ENCODE data around the gene SRMS. TPM values are rescaled to one million over a fixed set of nuclear protein-coding genes. Genes with fewer than 3 reads are reported as not detected.

SRMS gene
- polyA plus RNA-seq, 6 donors from 2014 or later, result not detected

DNA sequence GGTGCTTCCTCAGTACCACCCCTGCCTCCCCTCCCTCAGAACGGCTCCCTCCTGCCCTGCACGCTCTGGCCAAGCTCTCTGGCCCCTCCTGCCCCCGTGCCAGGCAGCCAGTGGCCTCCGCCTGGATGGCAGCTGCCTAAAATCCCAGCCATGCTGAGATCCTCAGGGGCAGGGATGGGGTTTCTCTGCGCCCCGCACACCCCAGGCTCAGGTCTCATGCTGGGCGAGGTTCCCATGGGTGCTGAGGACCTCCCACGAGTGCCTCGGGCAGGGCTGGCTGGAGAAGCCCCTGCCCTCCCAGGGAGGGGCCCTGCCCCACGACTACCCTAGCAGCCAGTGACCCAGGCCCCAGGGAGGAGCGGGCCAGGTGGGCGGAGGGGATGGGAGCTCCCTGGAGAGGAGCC, 13.1 kb downstream of the SRMS start:
- Mint-ChIP-seq H3K4me1 (peaks cover 9 to 26% (median 21%) of the 10 kb centered on the region in 3 donors), H3K9me3 (peaks cover 0 to 2% (median 0%) of the 10 kb centered on the region in 7 donors), H3K36me3 (no peaks in the 10 kb centered on the region), H3K4me3 (peak overlapping the region in 2 of 8 donors; percentile 22 to 63), H3K27me3 (peaks cover 0 to 7% (median 0%) of the 10 kb centered on the region in 3 donors), H3K27ac (no peak overlapping the region)
- ATAC-seq (ENCODE audit: low read depth in 2 of 2) (no peak), DNase-seq (no peak)

- H3K36me3 Mint-ChIP-seq, result no peaks in the 10 kb centered on the region
- DNase-seq (no peak), ATAC-seq (ENCODE audit: low read depth in 2 of 2) (no peak)
- peaks cover 0 to 2% (median 0%) of the 10 kb centered on the region in 7 donors for H3K9me3 Mint-ChIP-seq
- peaks cover 9 to 21% (median 21%) of the 10 kb centered on the region in 3 donors for H3K4me1 Mint-ChIP-seq
- peaks cover 0 to 7% (median 0%) of the 10 kb centered on the region in 3 donors for H3K27me3 Mint-ChIP-seq
- H3K4me3 Mint-ChIP-seq, result peak overlapping the region in 1 of 8 donors; percentile 63
- peak overlapping the region in 1 of 6 donors; percentile 51 for H3K27ac Mint-ChIP-seq
Observed at GRCh38 chr20:63533871-63534393, 13.6 kb downstream of the SRMS start.

GRCh38 chr20:63533388-63533787, 14.2 kb downstream of the SRMS start:
- no peak overlapping the region for H3K4me3 Mint-ChIP-seq
- ATAC-seq (ENCODE audit: low read depth in 2 of 2), result no peak
- peaks cover 0 to 7% (median 0%) of the 10 kb centered on the region in 3 donors for H3K27me3 Mint-ChIP-seq
- H3K36me3 Mint-ChIP-seq, result no peaks in the 10 kb centered on the region
- peaks cover 9 to 21% (median 20%) of the 10 kb centered on the region in 3 donors for H3K4me1 Mint-ChIP-seq
- H3K27ac Mint-ChIP-seq, result peak overlapping the region in 2 of 6 donors; percentile 22 to 79
- H3K9me3 Mint-ChIP-seq, result peaks cover 0 to 2% (median 0%) of the 10 kb centered on the region in 7 donors
- DNase-seq, result no peak

DNA sequence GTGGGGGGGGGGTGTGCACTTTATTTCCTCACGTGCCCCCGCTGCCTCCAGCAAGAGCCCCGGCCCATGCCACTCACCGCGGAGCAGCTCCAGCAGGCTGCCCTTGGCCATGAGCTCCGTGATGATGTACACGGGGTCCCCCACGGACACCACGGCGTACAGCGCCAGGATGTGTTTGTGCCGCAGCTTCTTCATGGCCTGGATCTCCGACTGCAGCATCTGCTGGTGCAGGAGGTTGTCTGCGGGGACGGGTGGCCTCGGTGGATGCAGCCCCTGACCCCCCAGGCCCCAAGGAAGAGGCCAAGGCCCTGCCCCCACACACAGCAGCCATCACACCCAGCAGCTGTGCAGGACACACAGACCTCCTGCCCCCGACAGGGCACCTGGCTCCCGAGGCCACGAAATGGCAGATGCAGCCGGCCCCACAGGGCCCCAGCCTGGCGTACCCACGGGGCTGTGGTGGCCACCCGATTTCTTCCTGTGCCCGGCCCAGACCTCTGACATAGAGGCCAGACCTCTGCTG, 15.0 kb downstream of the SRMS start:
- Mint-ChIP-seq H3K27me3 (peaks cover 0 to 7% (median 0%) of the 10 kb centered on the region in 3 donors), H3K9me3 (peaks cover 0 to 2% (median 0%) of the 10 kb centered on the region in 7 donors), H3K4me1 (peaks cover 7 to 18% (median 14%) of the 10 kb centered on the region in 3 donors), H3K36me3 (no peaks in the 10 kb centered on the region), H3K4me3 (peak overlapping the region in 1 of 8 donors; percentile 2), H3K27ac (peak overlapping the region in 3 of 6 donors; percentile 9 to 39 (median 32))
- DNase-seq, result no peak
- no peak for ATAC-seq (ENCODE audit: low read depth in 2 of 2)

GRCh38 chr20:63531686-63532448, 15.7 kb downstream of the SRMS start:
- DNase-seq (no peak), ATAC-seq (ENCODE audit: low read depth in 2 of 2) (no peak)
- Mint-ChIP-seq H3K27ac (peak overlapping the region in 4 of 6 donors; percentile 2 to 92 (median 33)), H3K4me1 (peaks cover 10 to 17% (median 13%) of the 10 kb centered on the region in 3 donors), H3K9me3 (peaks cover 0 to 2% (median 0%) of the 10 kb centered on the region in 7 donors), H3K27me3 (peaks cover 0 to 7% (median 0%) of the 10 kb centered on the region in 3 donors), H3K4me3 (peak overlapping the region in 1 of 8 donors; percentile 2), H3K36me3 (no peaks in the 10 kb centered on the region)

- peaks cover 9 to 15% (median 13%) of the 10 kb centered on the region in 3 donors for H3K4me1 Mint-ChIP-seq
- peaks cover 0 to 7% (median 0%) of the 10 kb centered on the region in 3 donors for H3K27me3 Mint-ChIP-seq
- DNase-seq (no peak), ATAC-seq (ENCODE audit: low read depth in 2 of 2) (no peak)
- peak overlapping the region in 1 of 6 donors; percentile 28 for H3K27ac Mint-ChIP-seq
- H3K36me3 Mint-ChIP-seq, result no peaks in the 10 kb centered on the region
- no peak overlapping the region for H3K4me3 Mint-ChIP-seq
- H3K9me3 Mint-ChIP-seq, result peaks cover 0 to 2% (median 0%) of the 10 kb centered on the region in 7 donors
Observed at GRCh38 chr20:63530788-63531160, 16.8 kb downstream of the SRMS start.

- Mint-ChIP-seq H3K4me3 (no peak overlapping the region), H3K27me3 (peaks cover 0 to 7% (median 0%) of the 10 kb centered on the region in 3 donors), H3K27ac (no peak overlapping the region), H3K4me1 (peaks cover 9 to 21% (median 19%) of the 10 kb centered on the region in 3 donors), H3K9me3 (peaks cover 0 to 2% (median 0%) of the 10 kb centered on the region in 7 donors), H3K36me3 (no peaks in the 10 kb centered on the region)
- ATAC-seq (ENCODE audit: low read depth in 2 of 2), result no peak
- no peak for DNase-seq
Observed at GRCh38 chr20:63529861-63530787, 17.4 kb downstream of the SRMS start.

GRCh38 chr20:63529180-63529860, 18.2 kb downstream of the SRMS start:
- H3K27ac Mint-ChIP-seq, result no peak overlapping the region
- H3K27me3 Mint-ChIP-seq, result peaks cover 0 to 7% (median 0%) of the 10 kb centered on the region in 3 donors
- H3K9me3 Mint-ChIP-seq, result peaks cover 0 to 2% (median 0%) of the 10 kb centered on the region in 7 donors
- H3K4me3 Mint-ChIP-seq, result no peak overlapping the region
- DNase-seq (no peak), ATAC-seq (ENCODE audit: low read depth in 2 of 2) (no peak)
- no peaks in the 10 kb centered on the region for H3K36me3 Mint-ChIP-seq
- peaks cover 9 to 29% (median 24%) of the 10 kb centered on the region in 3 donors for H3K4me1 Mint-ChIP-seq

DNA sequence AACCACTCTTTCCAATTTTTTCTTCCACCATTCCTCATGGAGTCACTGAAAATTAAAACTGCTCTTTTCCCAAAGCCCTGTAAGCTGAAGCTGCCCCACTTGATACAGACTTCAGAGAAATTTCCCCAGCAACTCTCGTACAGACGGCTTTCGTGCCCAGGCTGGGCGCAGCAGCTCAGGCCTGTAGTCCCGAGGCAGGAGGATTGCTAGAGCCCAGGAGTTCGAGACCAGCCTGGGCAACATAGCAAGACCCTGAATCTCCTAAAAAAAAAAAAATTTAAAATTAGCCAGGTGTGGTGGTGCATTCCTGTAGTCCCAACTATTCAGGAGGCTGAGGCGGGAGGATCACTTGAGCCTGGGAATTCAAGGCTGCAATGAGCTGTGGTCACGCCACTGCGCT, 20.4 kb downstream of the SRMS start:
- Mint-ChIP-seq H3K27me3 (peaks cover 0 to 6% (median 0%) of the 10 kb centered on the region in 3 donors), H3K4me1 (peaks cover 16 to 35% (median 33%) of the 10 kb centered on the region in 3 donors), H3K27ac (peak overlapping the region in 1 of 6 donors; percentile 77), H3K4me3 (peak overlapping the region in 4 of 8 donors; percentile 3 to 51 (median 39)), H3K36me3 (peaks cover 6 to 15% of the 10 kb centered on the region in 2 donors), H3K9me3 (peaks cover 0 to 7% (median 2%) of the 10 kb centered on the region in 7 donors)
- ATAC-seq (ENCODE audit: low read depth in 2 of 2) (no peak), DNase-seq (no peak)

- ATAC-seq (ENCODE audit: low read depth in 2 of 2) (peak; percentile 22 to 49), DNase-seq (no peak)
- Mint-ChIP-seq H3K4me3 (peak overlapping the region in 2 of 8 donors; percentile 37 to 70), H3K9me3 (peaks cover 0 to 7% (median 2%) of the 10 kb centered on the region in 7 donors), H3K4me1 (peaks cover 12 to 41% (median 39%) of the 10 kb centered on the region in 3 donors), H3K36me3 (peaks cover 6 to 15% of the 10 kb centered on the region in 2 donors), H3K27ac (peak overlapping the region in 1 of 6 donors; percentile 65), H3K27me3 (no peaks in the 10 kb centered on the region)
Observed at GRCh38 chr20:63525971-63526370, 21.6 kb downstream of the SRMS start.

DNA sequence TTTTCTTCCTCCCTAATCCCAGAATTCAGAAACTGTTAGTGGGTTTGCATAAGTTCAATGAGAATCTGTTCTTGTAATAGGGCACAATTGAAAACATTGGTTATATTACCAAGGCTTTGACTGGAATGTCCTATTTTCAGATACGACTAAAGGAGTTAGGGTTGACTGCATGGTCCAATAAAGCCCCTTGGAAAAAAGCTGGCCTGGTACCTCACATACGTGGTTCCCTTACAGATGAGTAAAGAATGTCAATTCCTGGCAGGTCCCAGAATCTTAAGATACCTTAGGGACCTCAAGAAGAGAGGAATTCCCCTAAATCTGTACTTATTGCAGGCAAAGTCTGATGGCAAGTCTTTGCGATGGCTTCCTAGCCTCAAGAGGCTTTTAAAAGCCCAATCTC, 22.4 kb downstream of the SRMS start:
- H3K36me3 Mint-ChIP-seq, result peaks cover 6 to 15% of the 10 kb centered on the region in 2 donors
- H3K27ac Mint-ChIP-seq, result peak overlapping the region in 3 of 6 donors; percentile 41 to 74 (median 65)
- DNase-seq (no peak), ATAC-seq (ENCODE audit: low read depth in 2 of 2) (no peak)
- H3K4me1 Mint-ChIP-seq, result peaks cover 12 to 41% (median 39%) of the 10 kb centered on the region in 3 donors
- peaks cover 0 to 7% (median 2%) of the 10 kb centered on the region in 7 donors for H3K9me3 Mint-ChIP-seq
- peak overlapping the region in 5 of 8 donors; percentile 15 to 77 (median 29) for H3K4me3 Mint-ChIP-seq
- H3K27me3 Mint-ChIP-seq, result no peaks in the 10 kb centered on the region

GRCh38 chr20:63522981-63523611, 24.5 kb downstream of the SRMS start:
- peaks cover 0 to 7% (median 2%) of the 10 kb centered on the region in 7 donors for H3K9me3 Mint-ChIP-seq
- H3K4me3 Mint-ChIP-seq, result peak overlapping the region in 4 of 8 donors; percentile 68 to 89 (median 77)
- H3K36me3 Mint-ChIP-seq, result peaks cover 6 to 15% of the 10 kb centered on the region in 2 donors
- H3K27ac Mint-ChIP-seq, result peak overlapping the region in 2 of 6 donors; percentile 24 to 85
- H3K4me1 Mint-ChIP-seq, result peaks cover 12 to 46% (median 45%) of the 10 kb centered on the region in 3 donors
- H3K27me3 Mint-ChIP-seq, result peaks cover 0 to 4% (median 2%) of the 10 kb centered on the region in 3 donors
- ATAC-seq (ENCODE audit: low read depth in 2 of 2), result no peak
- no peak for DNase-seq
